Prostate gland (tissue), 2 donors: ENCODE results near the gene CAV3. TPM values are rescaled to one million over a fixed set of nuclear protein-coding genes. Genes with fewer than 3 reads are reported as not detected.

ENCODE experiments used
- DNase-seq: peaks from one replicate; pipeline ENCODE4 v3.0.0-alpha.2; 2019; ENCODE audit warnings: low spot score
- H3K27ac ChIP-seq, 2 donors: fragments of 200-600 bp; sonication (generic); 2 replicates each; pipeline ENCODE4 v1.5.1; 2017 to 2019
- H3K27me3 ChIP-seq: fragments of 200-600 bp; sonication (generic); replicated peaks from 2 replicates; pipeline ENCODE4 v1.5.1; 2019; ENCODE audit not compliant: insufficient read depth
- H3K36me3 ChIP-seq, 2 donors: fragments of 200-600 bp; sonication (generic); 1 replicate in 1 of 2; 2 replicates in 1 of 2; pipeline versions ENCODE4 v1.5.1 to v1.8.1; 2017 to 2019
- H3K4me1 ChIP-seq: fragments of 200-600 bp; sonication (generic); replicated peaks from 2 replicates; pipeline ENCODE4 v1.5.1; 2019
- H3K4me3 ChIP-seq, 2 donors: fragments of 200-600 bp; sonication (generic); 2 replicates each; pipeline ENCODE4 v1.5.1; 2017 to 2019
- H3K9me3 ChIP-seq: fragments of 200-600 bp; sonication (generic); 2 replicates; pipeline ENCODE4 v1.5.1; 2017
- CTCF ChIP-seq, 4 experiments: fragments of 200-600 bp in 2 of 4; fragments of 450-650 bp in 2 of 4; sonication (generic) in 2 of 4; IDR thresholded peaks; 1 replicate in 3 of 4; 2 replicates in 1 of 4; pipeline ENCODE4 v1.5.1; 2016 to 2019; ENCODE audit warnings: antibody characterized with exemption in 4 of 4, mild to moderate bottlenecking in 2 of 4, moderate library complexity in 2 of 4
- POLR2A ChIP-seq: fragments of 450-650 bp; IDR thresholded peaks from one replicate; pipeline ENCODE4 v1.6.1; 2016; ENCODE audit warnings: antibody characterized with exemption, mild to moderate bottlenecking
- POLR2AphosphoS5 ChIP-seq: sonication (generic); formaldehyde crosslinking; IDR thresholded peaks from one replicate; pipeline ENCODE4 v1.6.1; 2017; ENCODE audit warnings: antibody characterized with exemption
- WGBS: methylation state at CpG from one replicate; pipeline ENCODE4 v1.1.5; 2018; 5-methylcytosine and 5-hydroxymethylcytosine counted together
- intact Hi-C: fragments of 100-400 bp; cut with DNase I; formaldehyde crosslinking; loops from one replicate; pipeline ENCODE4 v1.14.2; 2022
- total RNA-seq, 2 donors: library from RNA; depleted of rRNA; stranded (reverse); fragments of >200 nt; gene quantifications; one replicate each; pipeline ENCODE4 v1.1.0, GENCODE V29; 2016

CAV3 gene
- total RNA-seq, 2 donors from 2014 or later = 1.2 TPM; not detected in 1

- Histone ChIP-seq H3K4me3 (no peak overlapping the region), H3K36me3 (no peaks in the 10 kb centered on the region), H3K4me1 (no peaks in the 10 kb centered on the region), H3K9me3 (no peaks in the 10 kb centered on the region), H3K27ac (no peak overlapping the region), H3K27me3 (no peaks in the 10 kb centered on the region)
- DNase-seq = no peak
- intact Hi-C loops = no loop called here
- no peak for TF ChIP-seq POLR2A
- no peak for TF ChIP-seq CTCF (IDR thresholded peaks at IDR 0.05)
- TF ChIP-seq POLR2AphosphoS5 = no peak
- WGBS = 82% methylated on average over 24 of the region's 24 CpGs
Measured at GRCh38 chr3:8757551-8758518, 24.2 kb downstream of the CAV3 start.

- Histone ChIP-seq H3K9me3 (no peaks in the 10 kb centered on the region), H3K4me3 (no peak overlapping the region), H3K4me1 (no peaks in the 10 kb centered on the region), H3K27me3 (no peaks in the 10 kb centered on the region), H3K27ac (no peak overlapping the region), H3K36me3 (no peaks in the 10 kb centered on the region)
- WGBS = 95% methylated on average over 7 of the region's 7 CpGs
- TF ChIP-seq POLR2AphosphoS5 = no peak
- TF ChIP-seq CTCF (IDR thresholded peaks at IDR 0.05) = no peak
- intact Hi-C loops = no loop called here
- no peak for DNase-seq
Measured at GRCh38 chr3:8759038-8759707, 25.6 kb downstream of the CAV3 start.

GRCh38 chr3:8760091-8760490 is 26.5 kb downstream of the CAV3 start:
- no peaks in the 10 kb centered on the region for H3K27me3 ChIP-seq
- 80% methylated on average over 5 of the region's 5 CpGs for WGBS
- no peaks in the 10 kb centered on the region for H3K4me1 ChIP-seq
- no peak for TF ChIP-seq POLR2A
- H3K36me3 ChIP-seq = no peaks in the 10 kb centered on the region
- no peak for DNase-seq
- no peak overlapping the region for H3K27ac ChIP-seq
- no peak overlapping the region for H3K4me3 ChIP-seq
- H3K9me3 ChIP-seq = no peaks in the 10 kb centered on the region
- intact Hi-C loops = no loop called here

DNA sequence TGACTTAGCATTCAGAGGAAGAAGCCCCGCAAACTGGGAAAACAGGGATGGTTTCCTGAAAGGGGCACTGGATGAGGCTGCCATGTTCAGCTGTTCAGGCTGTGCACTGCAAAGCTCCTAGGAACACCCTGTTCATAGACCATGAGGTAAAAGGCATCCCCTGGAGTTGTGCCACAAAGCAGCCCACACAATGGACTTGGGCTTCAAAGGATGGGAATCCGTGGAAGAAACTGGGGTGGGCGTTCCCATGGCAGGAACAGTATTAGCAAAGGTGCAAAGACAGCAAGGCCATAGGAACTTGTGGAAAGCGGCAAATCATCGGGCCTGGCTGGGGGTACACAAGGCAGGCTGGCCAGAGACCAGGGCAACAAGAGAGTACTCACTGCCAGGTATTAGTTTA is 26.9 kb downstream of the CAV3 start:
- no peaks in the 10 kb centered on the region for H3K27me3 ChIP-seq
- H3K27ac ChIP-seq = no peak overlapping the region
- 81% methylated on average over 5 of the region's 5 CpGs for WGBS
- TF ChIP-seq POLR2A = no peak
- TF ChIP-seq POLR2AphosphoS5 = no peak
- no peak for TF ChIP-seq CTCF (IDR thresholded peaks at IDR 0.05)
- H3K4me1 ChIP-seq = no peaks in the 10 kb centered on the region
- H3K9me3 ChIP-seq = no peaks in the 10 kb centered on the region
- no peaks in the 10 kb centered on the region for H3K36me3 ChIP-seq
- intact Hi-C loops = no loop called here
- DNase-seq = no peak
- no peak overlapping the region for H3K4me3 ChIP-seq

DNA sequence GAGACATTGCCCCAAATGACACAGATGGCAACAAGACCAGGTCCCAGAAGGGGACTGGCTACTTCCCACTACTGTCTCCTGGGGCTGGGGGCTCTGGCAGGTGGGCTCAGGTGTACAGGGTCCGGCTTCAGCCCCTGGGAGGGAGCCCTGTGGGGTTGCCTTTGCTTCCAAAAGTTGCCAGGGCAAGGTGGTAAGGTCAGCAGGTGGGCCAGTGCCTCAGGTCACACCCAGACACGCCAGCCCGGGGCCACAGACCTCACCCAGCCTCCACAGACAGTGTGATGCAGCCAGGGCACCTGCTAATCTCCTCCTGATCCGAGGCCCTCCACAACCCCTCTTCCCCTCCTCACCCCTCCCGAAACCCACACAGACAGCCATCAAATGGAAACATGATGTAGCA is 28.3 kb downstream of the CAV3 start:
- H3K4me3 ChIP-seq = no peak overlapping the region
- intact Hi-C loops = no loop called here

More for the DNA sequence above, 28.3 kb downstream of the CAV3 start:
- 81% methylated on average over 4 of the region's 5 CpGs for WGBS
- no peak overlapping the region for H3K27ac ChIP-seq
- no peaks in the 10 kb centered on the region for H3K27me3 ChIP-seq
- DNase-seq = no peak
- no peak for TF ChIP-seq CTCF (IDR thresholded peaks at IDR 0.05)
- no peak for TF ChIP-seq POLR2A
- no peak for TF ChIP-seq POLR2AphosphoS5
- H3K36me3 ChIP-seq = no peaks in the 10 kb centered on the region
- no peaks in the 10 kb centered on the region for H3K4me1 ChIP-seq
- no peaks in the 10 kb centered on the region for H3K9me3 ChIP-seq
